Measurements from ENCODE around the gene RNU4-1. TPM values are rescaled to one million over a fixed set of nuclear protein-coding genes. Genes with fewer than 3 reads are reported as not detected.

The RNU4-1 gene
- polyA plus RNA-seq (under 0.01 TPM in 1 of 2 replicates, not detected in the other), polyA minus RNA-seq (under 0.01 TPM in 2 replicates)

GRCh38 chr12:120292661-120293531 lies at the start of gene RNU4-1:
RNU4-1 (minus strand) TSS chr12:120293237.
- Histone ChIP-seq H4K20me1 (ENCODE audit: insufficient read depth) (no peaks in the 10 kb centered on the region), H3K4me3 (ENCODE audit: low read length) (peak within 1 kb of the TSS; percentile 68), H3K9me3 (ENCODE audit: low read length) (no peaks in the 10 kb centered on the region), H3F3A (ENCODE audit: insufficient read depth, low read length, poor library complexity, severe bottlenecking) (no peaks in the 10 kb centered on the region), H2AFZ (ENCODE audit: low read depth, low read length) (peak within 1 kb of the TSS; percentile 17), H3K9ac (ENCODE audit: low read length) (peak within 1 kb of the TSS; percentile 74), H3K27me3 (ENCODE audit: insufficient read depth, low read depth, low read length) (no peaks in the 10 kb centered on the region), H3K36me3 (ENCODE audit: insufficient read depth, low read length) (no peaks in the 10 kb centered on the region), H3K4me2 (ENCODE audit: low read length) (peak within 1 kb of the TSS; percentile 32), H3K9me2 (ENCODE audit: insufficient read depth, low read length) (no peaks in the 10 kb centered on the region), H3K79me2 (replicated peaks; ENCODE audit: insufficient read depth, low read length) (no peaks in the 10 kb centered on the region), H3K27ac (ENCODE audit: low read length) (peak within 1 kb of the TSS; percentile 96)
- TF ChIP-seq POLR2AphosphoS5 (IDR thresholded peaks at IDR 0.05) (peak; percentile 95), REST (IDR thresholded peaks at IDR 0.05; ENCODE audit: borderline replicate concordance) (peak; percentile 21), CTCF (IDR thresholded peaks at IDR 0.05; ENCODE audit: poor library complexity, severe bottlenecking) (no peak), MXI1 (conservative IDR thresholded peaks at IDR 0.05; ENCODE audit: poor library complexity, severe bottlenecking) (peak; percentile 17), TAF1 (IDR thresholded peaks at IDR 0.05; ENCODE audit: low read depth) (no peak), EP300 (conservative IDR thresholded peaks at IDR 0.05; ENCODE audit: poor library complexity, severe bottlenecking) (peak; percentile 59), EZH2 (IDR thresholded peaks at IDR 0.05; ENCODE audit: borderline replicate concordance, insufficient read depth, low read length, poor library complexity, severe bottlenecking) (no peak)

- H3K79me2 ChIP-seq (replicated peaks; ENCODE audit: insufficient read depth, low read length), result no peaks in the 10 kb centered on the region
- no peak for TF ChIP-seq TAF1 (IDR thresholded peaks at IDR 0.05; ENCODE audit: low read depth)
- TF ChIP-seq SMC3 (conservative IDR thresholded peaks at IDR 0.05; ENCODE audit: poor library complexity), result no peak
- TF ChIP-seq POLR2AphosphoS5 (IDR thresholded peaks at IDR 0.05), result no peak
- TF ChIP-seq EP300 (conservative IDR thresholded peaks at IDR 0.05; ENCODE audit: poor library complexity, severe bottlenecking), result no peak
- no peak for TF ChIP-seq RAD21 (conservative IDR thresholded peaks at IDR 0.05)
- TF ChIP-seq REST (IDR thresholded peaks at IDR 0.05; ENCODE audit: borderline replicate concordance), result no peak
- TF ChIP-seq EZH2 (IDR thresholded peaks at IDR 0.05; ENCODE audit: borderline replicate concordance, insufficient read depth, low read length, poor library complexity, severe bottlenecking), result no peak
- TF ChIP-seq CTCF (IDR thresholded peaks at IDR 0.05; ENCODE audit: poor library complexity, severe bottlenecking), result no peak
- no peak for TF ChIP-seq MXI1 (conservative IDR thresholded peaks at IDR 0.05; ENCODE audit: poor library complexity, severe bottlenecking)
These were observed 49.4 kb upstream of the RNU4-1 start for GRCh38 chr12:120342175-120343038.

More at GRCh38 chr12:120342175-120343038, 49.4 kb upstream of the RNU4-1 start:
- no peaks in the 10 kb centered on the region for H4K20me1 ChIP-seq (ENCODE audit: insufficient read depth)
- no peak overlapping the region for H3K4me2 ChIP-seq (ENCODE audit: low read length)
- H3K27me3 ChIP-seq (ENCODE audit: insufficient read depth, low read depth, low read length), result no peaks in the 10 kb centered on the region
- no peak overlapping the region for H3K4me3 ChIP-seq (ENCODE audit: low read length)
- H3K9me2 ChIP-seq (ENCODE audit: insufficient read depth, low read length), result no peaks in the 10 kb centered on the region
- H3K27ac ChIP-seq (ENCODE audit: low read length), result no peak overlapping the region
- H3K36me3 ChIP-seq (ENCODE audit: insufficient read depth, low read length), result no peaks in the 10 kb centered on the region
- H3F3A ChIP-seq (ENCODE audit: insufficient read depth, low read length, poor library complexity, severe bottlenecking), result no peaks in the 10 kb centered on the region
- H3K9ac ChIP-seq (ENCODE audit: low read length), result no peak overlapping the region
- peaks cover 4% of the 10 kb centered on the region for H3K9me3 ChIP-seq (ENCODE audit: low read length)
- no peak overlapping the region for H2AFZ ChIP-seq (ENCODE audit: low read depth, low read length)

Data from neural cell (in vitro differentiated cells).